GM12878 (cell line): ENCODE results near the gene TRIOBP. TPM values are rescaled to one million over a fixed set of nuclear protein-coding genes. Genes with fewer than 3 reads are reported as not detected.

Experiments used
- ATAC-seq: fragments of 200-7000 bp; cut with Tn5 transposase; 3 replicates; pipeline ENCODE4 v1.9.1; 2020; ENCODE audit warnings: mild to moderate bottlenecking, moderate library complexity
- BruUV-seq: library from RNA; stranded (reverse); fragments of 400-500 nt; replicated peaks from 2 replicates; lab custom pipeline; 2021; lab: Mats Ljungman, UMichigan
- CTCF ChIA-PET: fragments of 300-600 bp; sonication (Branson Sonifier 250); formaldehyde crosslinking; extraction: SDS; loops from one replicate; lab custom pipeline; 2021; ENCODE audit warnings: inconsistent platforms; lab: Yijun Ruan, JAX
- POLR2A ChIA-PET: fragments of 350-600 bp; formaldehyde crosslinking; extraction: SDS; loops from one replicate; lab custom pipeline; 2021; ENCODE audit warnings: inconsistent platforms; lab: Charles Lee
- RAD21 ChIA-PET: fragments of 300-600 bp; sonication (Branson Sonifier 250); formaldehyde crosslinking; loops from one replicate; lab custom pipeline; 2023; ENCODE audit warnings: antibody characterized with exemption; ENCODE audit not compliant: unreplicated experiment; lab: Charles Lee
- SMC1A ChIA-PET: fragments of 300-600 bp; sonication (Branson Sonifier 250); formaldehyde crosslinking; loops from one replicate; lab custom pipeline; 2023; ENCODE audit not compliant: unreplicated experiment, uncharacterized antibody; lab: Charles Lee
- DNase-seq: peaks from one replicate; pipeline ENCODE4 v3.0.0-alpha.2; 2011; ENCODE audit warnings: low read depth, low spot score
- FAIRE-seq: peaks from 3 replicates; lab custom pipeline; 2011; peaks lifted over from hg19 to GRCh38; lab: Jason Lieb, UNC
- H2AFZ ChIP-seq: 2 replicates; pipeline ENCODE4 v1.6.0; 2011; ENCODE audit warnings: low read depth, low read length, control low read depth; ENCODE audit not compliant: control insufficient read depth
- H3K27ac ChIP-seq: 2 replicates; pipeline ENCODE4 v1.5.1; 2011; ENCODE audit warnings: control low read depth; ENCODE audit not compliant: control insufficient read depth, insufficient read depth
- H3K27me3 ChIP-seq, 2 experiments: replicated peaks in 1 of 2; 2 replicates each; pipeline versions ENCODE4 v1.6.0 to v1.6.1; 2011; ENCODE audit warnings: low read length in 1 of 2; ENCODE audit not compliant: control insufficient read depth in 2 of 2, insufficient read depth in 2 of 2
- H3K36me3 ChIP-seq, 2 experiments: 2 replicates each; pipeline ENCODE4 v1.5.1; 2011; ENCODE audit warnings: low read length in 1 of 2; ENCODE audit not compliant: control insufficient read depth in 2 of 2, insufficient read depth in 2 of 2
- H3K4me1 ChIP-seq: 2 replicates; pipeline ENCODE4 v1.6.1; 2011; ENCODE audit warnings: mild to moderate bottlenecking, low read length, moderate library complexity, mixed read lengths; ENCODE audit not compliant: control insufficient read depth, insufficient read depth
- H3K4me2 ChIP-seq: 2 replicates; pipeline ENCODE4 v1.6.0; 2011; ENCODE audit warnings: control low read depth; ENCODE audit not compliant: control insufficient read depth, insufficient read depth
- H3K4me3 ChIP-seq: fragments of 200-600 bp; sonication (generic); 2 replicates; pipeline ENCODE4 v1.5.1; 2016
- H3K79me2 ChIP-seq: 2 replicates; pipeline ENCODE4 v1.6.0; 2011; ENCODE audit warnings: low read length; ENCODE audit not compliant: control insufficient read depth, insufficient read depth
- H3K9ac ChIP-seq: 2 replicates; pipeline ENCODE4 v1.8.0; 2011; ENCODE audit warnings: low read length, control low read depth, mixed read lengths; ENCODE audit not compliant: control insufficient read depth, insufficient read depth
- H3K9me3 ChIP-seq: replicated peaks from 3 replicates; pipeline ENCODE4 v1.5.1; 2011; ENCODE audit warnings: mild to moderate bottlenecking, low read length; ENCODE audit not compliant: control insufficient read depth, insufficient read depth
- H4K20me1 ChIP-seq: 2 replicates; pipeline ENCODE4 v1.6.0; 2011; ENCODE audit not compliant: control insufficient read depth, insufficient read depth
- BHLHE40 ChIP-seq, 2 experiments: fragments of 450-650 bp in 1 of 2; IDR thresholded peaks; 2 replicates each; pipeline ENCODE4 v1.6.1; 2011 to 2017; ENCODE audit warnings: low read depth in 2 of 2, borderline replicate concordance in 1 of 2, improper control_type of control experiment in 1 of 2, low read length in 1 of 2, mild to moderate bottlenecking in 1 of 2
- CHD2 ChIP-seq: IDR thresholded peaks from 2 replicates; pipeline ENCODE4 v1.6.1; 2011; ENCODE audit warnings: low read depth, low read length, improper control_type of control experiment, borderline replicate concordance
- CREM ChIP-seq: IDR thresholded peaks from 2 replicates; pipeline ENCODE4 v1.6.1; 2014; ENCODE audit warnings: antibody characterized with exemption, low read depth
- ELK1 ChIP-seq: IDR thresholded peaks from 2 replicates; pipeline ENCODE4 v1.6.1; 2012; ENCODE audit warnings: low read depth, low read length, improper control_type of control experiment
- EZH2 ChIP-seq: IDR thresholded peaks from 2 replicates; pipeline ENCODE4 v1.6.1; 2012; ENCODE audit warnings: low read depth, mild to moderate bottlenecking, control low read depth, inconsistent platforms, low read length, borderline replicate concordance; ENCODE audit not compliant: control insufficient read depth
- IRF4 ChIP-seq: IDR thresholded peaks from 2 replicates; pipeline ENCODE4 v1.6.1; 2011; ENCODE audit warnings: low read depth, low read length
- KAT2A ChIP-seq: conservative IDR thresholded peaks from 2 replicates; pipeline ENCODE4 v1.6.1; 2011; ENCODE audit warnings: low read depth, low read length; ENCODE audit not compliant: control insufficient read depth
- KLF5 ChIP-seq: fragments of 450-650 bp; IDR thresholded peaks from 2 replicates; pipeline ENCODE4 v1.6.1; 2014; ENCODE audit warnings: mild to moderate bottlenecking; ENCODE audit not compliant: partially characterized antibody
- MAX ChIP-seq: IDR thresholded peaks from 2 replicates; pipeline ENCODE4 v1.6.1; 2012; ENCODE audit warnings: low read depth, low read length, improper control_type of control experiment
- NR2F1 ChIP-seq: fragments of 450-650 bp; conservative IDR thresholded peaks from 2 replicates; pipeline ENCODE4 v1.6.1; 2017; ENCODE audit warnings: mild to moderate bottlenecking
- NRF1 ChIP-seq: conservative IDR thresholded peaks from 2 replicates; pipeline ENCODE4 v1.6.1; 2011; ENCODE audit warnings: mild to moderate bottlenecking, low read depth, low read length, improper control_type of control experiment
- SMARCA5 ChIP-seq: fragments of 450-650 bp; IDR thresholded peaks from 2 replicates; pipeline ENCODE4 v1.6.1; 2017; ENCODE audit warnings: mild to moderate bottlenecking
- SRF ChIP-seq, 2 experiments: IDR thresholded peaks; 2 replicates each; pipeline ENCODE4 v1.6.1; 2011; ENCODE audit warnings: low read depth in 2 of 2, low read length in 2 of 2, mild to moderate bottlenecking in 1 of 2, moderate library complexity in 1 of 2
- ZBTB33 ChIP-seq: fragments of 450-650 bp; IDR thresholded peaks from 2 replicates; pipeline ENCODE4 v1.6.1; 2017; ENCODE audit warnings: mild to moderate bottlenecking
- ZNF687 ChIP-seq: fragments of 450-650 bp; IDR thresholded peaks from 2 replicates; pipeline ENCODE4 v1.6.1; 2017; ENCODE audit warnings: mild to moderate bottlenecking, moderate library complexity
- whole genome bisulfite sequencing: methylation state at CpG from one replicate; pipeline ENCODE4 v1.1.6; 2016; ENCODE audit warnings: low lambda C conversion rate; ENCODE audit not compliant: insufficient replicate concordance, insufficient coverage; ENCODE audit errors: missing lambda C conversion rate; 5-methylcytosine and 5-hydroxymethylcytosine counted together
- in situ Hi-C: fragments of 300-500 bp; cut with MboI; formaldehyde crosslinking; loops from 9 replicates; pipeline ENCODE4 v1.14.3; 2018; ENCODE audit warnings: mixed read lengths
- intact Hi-C: fragments of 100-400 bp; cut with micrococcal nuclease; formaldehyde crosslinking; loops from one replicate; pipeline ENCODE4 v1.14.2; 2022; ENCODE audit not compliant: unreplicated experiment
- polyA plus RNA-seq, 11 experiments: library from polyadenylated mRNA; depleted of rRNA in 4 of 11; unstranded in 6 of 11; stranded (reverse) in 5 of 11; fragments of >200 nt; fragmentation: Nextera tagmentation in 4 of 11; fragmentation: Illumina TruSeq in 1 of 11; extraction: Ambion mirVana in 4 of 11; extraction: Trizol in 1 of 11; gene quantifications; 1 replicate in 1 of 11; 2 replicates in 10 of 11; pipeline versions ENCODE4 v1.2.1 to v1.2.3, GENCODE V29; 2011 to 2016; ENCODE audit warnings: inconsistent platforms in 2 of 11, missing spikeins in 2 of 11, low read depth in 1 of 11
- total RNA-seq, 4 experiments: library from RNA; depleted of rRNA in 3 of 4; stranded (reverse); fragments of >200 nt in 3 of 4; fragmentation: Illumina TruSeq in 1 of 4; extraction: Trizol in 1 of 4; gene quantifications; 2 replicates each; pipeline versions ENCODE4 v1.2.1 to v1.2.3, GENCODE V29; 2013 to 2021

The TRIOBP gene
- total and polyA plus RNA-seq, 10 of the 15 experiments (the other 5 are each of a cell fraction or from before 2014, with no cell fraction given) = 0.21 to 23.6 (median 11.9) TPM

GRCh38 chr22:37655252-37655563, 41.6 kb upstream of the TRIOBP start:
- ChIA-PET POLR2A (no interaction called here), SMC1A (no interaction called here), RAD21 (no interaction called here), CTCF (interaction anchor here (10.3 kb wide), 1 partner anchor 15 kb away, joined by 261 read pairs; the partner anchor contains the start of gene SH3BP1)
- Histone ChIP-seq H3K27ac (no peak overlapping the region), H3K4me1 (no peaks in the 10 kb centered on the region; the same call in 1 of the 2 replicates), H3K27me3 (no peaks in the 10 kb centered on the region), H2AFZ (no peak overlapping the region), H3K4me2 (no peak overlapping the region), H3K36me3 (peaks cover 4 to 11% of the 10 kb centered on the region in 2 experiments; a peak in 3 of 4 replicates), H3K9me3 (no peaks in the 10 kb centered on the region), H4K20me1 (no peaks in the 10 kb centered on the region), H3K4me3 (no peak overlapping the region), H3K9ac (no peak overlapping the region), H3K79me2 (peaks cover 17% of the 10 kb centered on the region)
- FAIRE-seq (no peak), DNase-seq (no peak), ATAC-seq (no peak)
- BruUV-seq = no TSS peak
- in situ Hi-C loops = no loop called here
- intact Hi-C loops = no loop called here
- 100% methylated on average over 4 of the region's 17 CpGs for WGBS
- TF ChIP-seq ZNF687 = no peak
- no peak for TF ChIP-seq IRF4
- TF ChIP-seq MAX = no peak
- no peak for TF ChIP-seq SMARCA5
- TF ChIP-seq KAT2A = no peak
- TF ChIP-seq ELK1 = no peak
- no peak for TF ChIP-seq EZH2
- TF ChIP-seq CREM = no peak
- TF ChIP-seq NR2F1 = no peak
- TF ChIP-seq SRF (IDR thresholded peaks at IDR 0.05; ENCODE audit: low read depth in 2 of 2, low read length in 2 of 2) = no peak
- TF ChIP-seq BHLHE40 (IDR thresholded peaks at IDR 0.05; ENCODE audit: borderline replicate concordance in 1 of 2, low read depth in 2 of 2, low read length in 1 of 2) = no peak
- TF ChIP-seq NRF1 = no peak
- TF ChIP-seq ZBTB33 = no peak
- TF ChIP-seq KLF5 = no peak
- TF ChIP-seq CHD2 = no peak
